MM.1S (cell line): ENCODE data around the gene KIF21B.

Source experiments
- DNase-seq: peaks from one replicate; pipeline ENCODE4 v3.0.0-alpha.2; 2015
- H2AFZ ChIP-seq: fragments of 300-600 bp; sonication (generic); 2 replicates; pipeline ENCODE4 v1.6.0; 2016; ENCODE audit warnings: antibody characterized with exemption, low read length
- H3F3A ChIP-seq: fragments of 300-600 bp; sonication (generic); 2 replicates; pipeline ENCODE4 v1.6.1; 2016; ENCODE audit warnings: mild to moderate bottlenecking, antibody characterized with exemption, low read length, moderate library complexity, mixed read lengths; ENCODE audit not compliant: insufficient read depth
- H3K27ac ChIP-seq: fragments of 300-600 bp; sonication (generic); 2 replicates; pipeline ENCODE4 v1.5.1; 2016; ENCODE audit warnings: mild to moderate bottlenecking, low read length
- H3K27me3 ChIP-seq: fragments of 300-600 bp; sonication (generic); replicated peaks from 2 replicates; pipeline ENCODE4 v1.6.0; 2016; ENCODE audit warnings: low read length; ENCODE audit not compliant: insufficient read depth
- H3K36me3 ChIP-seq: fragments of 300-600 bp; sonication (generic); replicated peaks from 2 replicates; pipeline ENCODE4 v1.6.1; 2016; ENCODE audit warnings: mild to moderate bottlenecking, low read length, mixed read lengths; ENCODE audit not compliant: insufficient read depth
- H3K4me1 ChIP-seq: fragments of 300-600 bp; sonication (generic); 2 replicates; pipeline ENCODE4 v1.6.1; 2016; ENCODE audit warnings: low read length, mixed read lengths
- H3K4me2 ChIP-seq: fragments of 300-600 bp; sonication (generic); 2 replicates; pipeline ENCODE4 v1.6.0; 2016; ENCODE audit warnings: low read depth, low read length
- H3K4me3 ChIP-seq: fragments of 300-600 bp; sonication (generic); 2 replicates; pipeline ENCODE4 v1.5.1; 2016; ENCODE audit warnings: low read length, mixed read lengths
- H3K79me2 ChIP-seq: fragments of 300-600 bp; sonication (generic); 2 replicates; pipeline ENCODE4 v1.6.1; 2016; ENCODE audit warnings: mixed run types, low read length, mixed read lengths
- H3K9ac ChIP-seq: fragments of 300-600 bp; sonication (generic); 2 replicates; pipeline ENCODE4 v1.6.1; 2016; ENCODE audit warnings: low read length, mixed read lengths
- H3K9me2 ChIP-seq: fragments of 300-600 bp; sonication (generic); replicated peaks from 2 replicates; pipeline ENCODE4 v1.6.1; 2016; ENCODE audit warnings: mild to moderate bottlenecking, low read length, mixed read lengths; ENCODE audit not compliant: insufficient read depth
- H3K9me3 ChIP-seq: fragments of 300-600 bp; sonication (generic); replicated peaks from 2 replicates; pipeline ENCODE4 v1.6.1; 2016; ENCODE audit warnings: mild to moderate bottlenecking, low read length, mixed read lengths; ENCODE audit not compliant: insufficient read depth
- H4K20me1 ChIP-seq: fragments of 300-600 bp; sonication (generic); 2 replicates; pipeline ENCODE4 v1.6.1; 2016; ENCODE audit warnings: mild to moderate bottlenecking, low read length, moderate library complexity, mixed read lengths; ENCODE audit not compliant: insufficient read depth
- EZH2 ChIP-seq: fragments of 300-600 bp; sonication (generic); optimal IDR thresholded peaks from 2 replicates; pipeline ENCODE3; 2017; ENCODE audit warnings: low read depth, mild to moderate bottlenecking, antibody characterized with exemption, low read length, mixed read lengths
- EZH2phosphoT487 ChIP-seq: fragments of 300-600 bp; sonication (generic); IDR thresholded peaks from 2 replicates; pipeline ENCODE4 v1.6.1; 2018; ENCODE audit warnings: antibody characterized with exemption, low read length
- TF ChIP-seq, protein P1 (sequence below): fragments of 300-600 bp; sonication (generic); IDR thresholded peaks from 2 replicates; pipeline ENCODE4 v1.5.1; 2016; ENCODE audit warnings: antibody characterized with exemption, low read length, mixed read lengths

Gene KIF21B

DNA sequence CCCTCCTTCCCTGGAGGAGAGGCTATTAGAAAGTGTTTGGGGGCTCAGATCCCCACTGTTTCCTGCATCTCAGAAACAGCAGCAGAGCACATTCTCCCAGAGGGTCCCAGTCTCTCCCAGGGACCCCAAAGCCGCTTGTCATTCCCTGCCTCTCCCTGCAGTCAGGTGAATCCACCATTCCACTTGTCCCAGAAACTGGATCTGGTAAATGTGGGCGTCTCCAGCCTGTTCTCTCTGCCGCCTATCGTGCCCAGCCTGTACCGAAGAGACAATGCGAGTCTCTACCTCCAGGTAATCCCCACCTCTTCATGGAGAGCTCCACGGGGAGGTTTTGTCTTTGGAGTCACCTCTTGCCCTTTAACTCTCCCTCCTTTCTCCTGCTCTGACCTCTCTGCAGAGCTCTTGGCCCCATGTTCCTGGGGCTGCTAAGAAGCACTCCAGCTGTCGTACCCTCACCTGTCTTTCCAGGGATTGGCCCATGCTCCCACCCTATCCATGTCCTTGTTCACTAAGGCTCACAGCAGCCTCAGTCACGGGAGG lies 101.9 kb downstream of the KIF21B start:
- Histone ChIP-seq H3K9me3 (no peaks in the 10 kb centered on the region), H3K36me3 (no peaks in the 10 kb centered on the region), H3K4me1 (no peaks in the 10 kb centered on the region), H2AFZ (no peak overlapping the region), H3K27me3 (no peaks in the 10 kb centered on the region), H3K4me2 (no peak overlapping the region), H3K27ac (no peak overlapping the region), H3F3A (no peaks in the 10 kb centered on the region), H3K79me2 (no peaks in the 10 kb centered on the region), H3K4me3 (no peak overlapping the region), H3K9me2 (no peaks in the 10 kb centered on the region), H3K9ac (no peak overlapping the region), H4K20me1 (no peaks in the 10 kb centered on the region)
- TF ChIP-seq EZH2phosphoT487 (no peak), EZH2 (no peak)
- TF ChIP-seq, protein P1, sequence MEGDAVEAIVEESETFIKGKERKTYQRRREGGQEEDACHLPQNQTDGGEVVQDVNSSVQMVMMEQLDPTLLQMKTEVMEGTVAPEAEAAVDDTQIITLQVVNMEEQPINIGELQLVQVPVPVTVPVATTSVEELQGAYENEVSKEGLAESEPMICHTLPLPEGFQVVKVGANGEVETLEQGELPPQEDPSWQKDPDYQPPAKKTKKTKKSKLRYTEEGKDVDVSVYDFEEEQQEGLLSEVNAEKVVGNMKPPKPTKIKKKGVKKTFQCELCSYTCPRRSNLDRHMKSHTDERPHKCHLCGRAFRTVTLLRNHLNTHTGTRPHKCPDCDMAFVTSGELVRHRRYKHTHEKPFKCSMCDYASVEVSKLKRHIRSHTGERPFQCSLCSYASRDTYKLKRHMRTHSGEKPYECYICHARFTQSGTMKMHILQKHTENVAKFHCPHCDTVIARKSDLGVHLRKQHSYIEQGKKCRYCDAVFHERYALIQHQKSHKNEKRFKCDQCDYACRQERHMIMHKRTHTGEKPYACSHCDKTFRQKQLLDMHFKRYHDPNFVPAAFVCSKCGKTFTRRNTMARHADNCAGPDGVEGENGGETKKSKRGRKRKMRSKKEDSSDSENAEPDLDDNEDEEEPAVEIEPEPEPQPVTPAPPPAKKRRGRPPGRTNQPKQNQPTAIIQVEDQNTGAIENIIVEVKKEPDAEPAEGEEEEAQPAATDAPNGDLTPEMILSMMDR = no peak
- no peak for DNase-seq
